Activated naive CD4-positive, alpha-beta T cell treated with anti-CD3 and anti-CD28 coated beads, Interleukin-2, amount 10 ng/mL, durations not matched to agents 7 days and 5 days (primary cell): ENCODE results near the gene MED29.

Source experiments
- CTCF ChIA-PET: fragments of 350-600 bp; sonication (Branson Sonifier 250); formaldehyde crosslinking; loops from one replicate; lab custom pipeline; 2021; ENCODE audit warnings: antibody characterized with exemption; lab: Charles Lee
- DNase-seq: peaks from one replicate; pipeline ENCODE4 v3.0.0-alpha.2; 2020
- H3K27ac Mint-ChIP-seq: one replicate; pipeline ENCODE4 v1.8.0; 2021; ENCODE audit warnings: mild to moderate bottlenecking, moderate library complexity, mixed read lengths
- H3K27me3 Mint-ChIP-seq: one replicate; pipeline ENCODE4 v1.8.0; 2021; ENCODE audit warnings: mild to moderate bottlenecking, mixed read lengths
- H3K36me3 Mint-ChIP-seq: one replicate; pipeline ENCODE4 v1.8.0; 2021; ENCODE audit warnings: mixed read lengths
- H3K4me1 Mint-ChIP-seq: one replicate; pipeline ENCODE4 v1.8.0; 2021; ENCODE audit warnings: mixed read lengths
- H3K4me3 Mint-ChIP-seq: one replicate; pipeline ENCODE4 v1.8.0; 2021; ENCODE audit warnings: mild to moderate bottlenecking, moderate library complexity, mixed read lengths
- H3K9me3 Mint-ChIP-seq: one replicate; pipeline ENCODE4 v1.8.0; 2021; ENCODE audit warnings: mixed read lengths

MED29 gene

DNA sequence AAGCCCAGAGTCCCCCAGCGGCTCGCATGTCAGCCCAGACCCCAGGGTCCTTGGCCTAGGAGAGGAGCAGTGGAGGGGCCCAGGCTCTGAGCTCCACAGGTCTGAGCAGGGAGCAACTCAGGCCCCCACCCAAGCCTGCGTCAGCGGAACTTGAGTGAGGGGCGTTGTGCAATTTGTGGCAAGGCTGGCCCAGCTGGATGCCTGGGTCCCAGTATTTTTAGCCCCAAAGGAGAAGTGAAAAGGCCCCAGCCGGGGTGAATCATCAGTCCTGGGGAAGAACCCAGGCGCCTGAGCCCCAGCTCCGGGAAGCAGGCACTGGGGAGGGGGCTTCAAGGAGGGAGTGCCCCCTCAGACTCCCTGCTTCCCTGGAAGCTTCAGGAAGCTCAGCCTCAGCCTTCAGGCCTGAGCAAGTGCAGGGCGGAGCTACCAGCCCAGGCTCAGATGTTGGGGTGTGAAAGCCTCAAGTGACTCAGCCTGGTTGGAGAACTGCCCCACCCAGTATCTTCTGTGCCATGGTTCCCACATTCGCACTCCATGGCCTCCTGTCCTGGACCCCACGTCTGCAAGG, 7.2 kb downstream of the MED29 start:
- Mint-ChIP-seq H3K36me3 (peaks cover 28% of the 10 kb centered on the region), H3K27me3 (no peaks in the 10 kb centered on the region), H3K4me3 (peak overlapping the region; percentile 47)

DNA sequence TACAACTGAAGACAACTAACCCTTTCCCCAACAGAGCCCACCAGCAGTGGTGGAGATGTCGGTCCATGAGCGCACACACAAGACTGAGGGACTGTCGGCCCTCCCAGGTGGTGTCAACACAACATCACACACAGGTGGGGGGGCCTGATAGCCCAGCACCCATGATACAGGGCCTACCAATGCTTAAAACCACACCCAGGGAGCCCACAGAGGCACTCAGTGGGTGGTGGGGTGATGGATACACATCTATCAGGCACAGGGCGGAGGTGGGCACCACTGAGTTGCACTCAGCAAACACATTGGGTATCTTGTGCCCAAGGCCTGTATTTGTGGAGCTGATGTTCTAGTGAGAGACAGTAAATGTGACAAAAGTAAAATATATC, 8.5 kb downstream of the MED29 start:
- peaks cover 21% of the 10 kb centered on the region for H3K36me3 Mint-ChIP-seq
- H3K4me1 Mint-ChIP-seq, result peaks cover 77% of the 10 kb centered on the region
- no peak overlapping the region for H3K4me3 Mint-ChIP-seq
- no peaks in the 10 kb centered on the region for H3K9me3 Mint-ChIP-seq
- CTCF ChIA-PET, result interaction anchor here (3.2 to 4.3 kb wide), 2 partner anchors 8 to 12 kb away, joined by 29 to 32 read pairs; partner anchors contain the start of genes PLEKHG2 and ZFP36
- H3K27me3 Mint-ChIP-seq, result no peaks in the 10 kb centered on the region
- no peak for DNase-seq
- peak overlapping the region; percentile 96 for H3K27ac Mint-ChIP-seq

More for the DNA sequence above, 7.2 kb downstream of the MED29 start:
- DNase-seq, result peak; percentile 62
- H3K27ac Mint-ChIP-seq, result peak overlapping the region; percentile 96
- H3K4me1 Mint-ChIP-seq, result peaks cover 72% of the 10 kb centered on the region
- H3K9me3 Mint-ChIP-seq, result no peaks in the 10 kb centered on the region
- CTCF ChIA-PET, result interaction anchor here (0.8 to 5.3 kb wide), 15 partner anchors 9 to 186 kb away, joined by 3 to 96 read pairs (median 4); partner anchors contain the start of genes EID2B, PLEKHG2, RPS16 and ZFP36

DNA sequence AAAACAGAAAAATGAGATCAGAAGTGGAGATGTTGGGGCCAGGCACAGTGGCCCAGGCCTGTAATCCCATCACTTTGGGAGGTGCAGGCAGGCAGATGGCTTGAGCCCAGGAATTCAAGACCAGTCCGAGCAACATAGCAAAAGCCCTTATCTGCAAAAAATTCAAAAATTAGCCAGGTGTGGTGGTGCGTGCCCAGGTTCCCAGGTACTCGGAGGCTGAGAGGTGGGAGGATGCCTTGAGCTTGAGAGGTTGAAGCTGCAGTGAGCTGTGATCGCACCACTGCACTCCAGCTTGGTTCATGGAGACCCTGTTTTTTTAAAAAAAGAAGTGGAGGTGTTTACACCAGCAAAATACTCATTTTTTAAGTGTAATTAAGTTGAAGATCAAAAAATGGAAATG, 8.9 kb downstream of the MED29 start:
- Mint-ChIP-seq H3K27me3 (no peaks in the 10 kb centered on the region), H3K9me3 (no peaks in the 10 kb centered on the region), H3K4me3 (no peak overlapping the region), H3K4me1 (peaks cover 80% of the 10 kb centered on the region), H3K36me3 (peaks cover 18% of the 10 kb centered on the region), H3K27ac (peak overlapping the region; percentile 44)
- DNase-seq, result no peak
- CTCF ChIA-PET, result interaction anchor here (4.3 kb wide), 1 partner anchor 12 kb away, joined by 29 read pairs; the partner anchor contains the start of gene PLEKHG2

DNA sequence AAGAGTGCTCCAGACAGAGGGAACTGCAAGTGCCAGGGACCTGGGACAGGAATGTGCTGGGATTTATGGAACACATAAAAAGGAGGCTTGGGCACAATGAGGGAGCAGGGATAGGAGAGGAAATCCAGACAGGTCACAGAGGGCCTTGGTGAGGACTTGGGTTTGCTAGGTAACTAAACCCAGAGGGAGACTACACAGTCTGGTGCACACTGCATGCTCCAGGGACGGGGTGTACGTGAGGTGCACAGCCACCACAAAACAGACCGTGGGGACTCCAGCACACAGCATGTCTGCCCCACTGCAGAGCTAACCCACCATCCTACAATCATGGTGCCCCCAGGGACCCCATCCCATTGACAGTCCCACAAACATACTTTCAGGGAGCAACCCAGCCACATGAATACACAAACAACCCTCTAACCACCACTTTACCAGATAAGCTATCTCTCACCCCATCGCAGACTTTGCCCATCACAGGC, 9.9 kb downstream of the MED29 start:
- Mint-ChIP-seq H3K9me3 (no peaks in the 10 kb centered on the region), H3K36me3 (peaks cover 11% of the 10 kb centered on the region), H3K4me1 (peaks cover 81% of the 10 kb centered on the region), H3K27ac (peak overlapping the region; percentile 95), H3K4me3 (peak overlapping the region; percentile 80), H3K27me3 (no peaks in the 10 kb centered on the region)
- DNase-seq, result no peak
- CTCF ChIA-PET, result interaction anchor here (1.4 to 4.3 kb wide), 2 partner anchors 9 to 11 kb away, joined by 3 to 29 read pairs; partner anchors contain the start of gene PLEKHG2

DNA sequence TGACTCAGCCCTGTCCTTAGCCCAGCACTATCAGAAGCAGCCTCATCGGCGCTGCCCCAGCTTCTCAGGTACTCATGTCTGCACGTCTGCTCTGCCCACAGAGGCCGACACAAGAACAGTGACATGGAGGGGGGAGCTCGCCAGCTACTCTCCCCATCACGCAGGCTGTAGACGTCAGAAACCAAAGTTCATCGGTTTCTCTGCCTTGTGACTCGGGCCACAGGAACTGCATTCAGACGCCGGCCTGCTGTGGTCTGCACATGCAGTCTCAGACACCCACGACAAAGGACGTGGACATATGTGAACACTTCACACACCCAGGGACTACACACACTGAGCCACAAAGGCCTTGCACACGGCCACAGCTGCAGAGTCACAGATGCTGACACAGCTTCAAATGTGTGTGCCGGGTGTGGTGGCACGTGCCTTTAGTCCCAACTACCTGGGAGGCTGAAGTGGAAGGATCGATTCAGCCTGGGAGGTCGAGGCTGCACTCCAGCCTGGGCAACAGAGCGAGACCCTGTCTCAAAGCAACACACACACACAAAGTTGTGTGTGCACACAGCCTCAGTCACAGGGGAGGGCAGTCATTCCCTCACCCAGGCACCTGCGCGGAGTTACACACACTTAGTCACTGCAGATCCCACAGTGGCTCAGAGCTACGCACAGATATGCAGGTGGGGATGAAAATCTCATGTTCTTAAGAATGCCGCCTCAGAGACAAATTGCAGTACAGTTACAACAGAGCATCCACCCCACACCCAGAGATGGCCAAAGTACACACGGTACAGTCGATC, 10.6 kb downstream of the MED29 start:
- CTCF ChIA-PET, result interaction anchor here (1.4 to 4.3 kb wide), 2 partner anchors 10 kb away, joined by 3 to 29 read pairs; partner anchors contain the start of gene PLEKHG2
- no peaks in the 10 kb centered on the region for H3K9me3 Mint-ChIP-seq
- H3K27ac Mint-ChIP-seq, result peak overlapping the region; percentile 95
- H3K36me3 Mint-ChIP-seq, result peaks cover 11% of the 10 kb centered on the region
- peaks cover 84% of the 10 kb centered on the region for H3K4me1 Mint-ChIP-seq
- DNase-seq, result peak; percentile 83
- H3K4me3 Mint-ChIP-seq, result peak overlapping the region; percentile 80
- H3K27me3 Mint-ChIP-seq, result no peaks in the 10 kb centered on the region

DNA sequence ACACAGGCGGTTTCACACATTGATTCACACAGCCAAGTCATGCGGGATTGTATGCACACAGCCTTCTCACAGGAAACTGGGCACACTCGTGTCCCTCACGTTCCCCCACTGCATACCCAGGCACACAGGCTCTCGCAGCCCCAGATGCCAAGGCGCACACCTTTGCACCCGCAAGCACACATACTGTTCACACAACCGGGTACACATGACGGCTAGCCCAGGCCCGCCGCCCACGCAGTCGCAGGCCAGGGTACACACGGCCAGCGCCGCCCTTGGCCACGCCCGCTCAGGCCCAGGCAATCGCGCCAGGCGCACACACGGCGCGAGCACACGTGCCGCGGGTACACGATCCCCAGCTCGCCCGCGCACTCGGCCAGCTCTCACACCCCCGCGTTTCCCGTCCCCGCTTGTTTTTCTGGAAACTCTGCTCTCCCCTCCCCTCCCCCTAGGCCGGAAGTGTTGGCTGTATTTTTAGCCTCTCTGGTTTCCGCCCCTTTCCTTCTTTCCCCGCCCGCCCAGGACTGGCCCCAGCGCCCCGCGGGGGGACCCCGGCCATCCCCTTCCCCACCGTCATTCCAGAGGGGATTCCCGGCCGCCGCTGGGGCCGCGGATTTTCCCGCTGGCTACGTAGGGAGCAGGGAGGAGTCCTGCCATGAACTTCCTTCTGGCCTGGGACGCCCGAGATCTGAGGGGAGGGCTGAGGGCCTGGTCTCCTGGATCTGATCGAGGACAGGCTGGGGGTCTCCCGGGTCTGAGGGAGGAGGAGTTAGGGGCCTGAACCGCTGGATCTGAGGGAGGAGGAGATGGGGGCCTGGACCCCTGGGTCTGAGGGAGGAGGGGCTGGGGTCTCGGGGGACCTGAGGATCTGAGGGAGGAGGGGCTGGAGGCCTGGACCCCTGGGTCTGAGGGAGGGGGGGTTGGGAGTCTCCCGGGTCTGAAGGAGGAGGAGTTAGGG, 11.4 kb downstream of the MED29 start:
- Mint-ChIP-seq H3K27ac (peak overlapping the region; percentile 95), H3K36me3 (peaks cover 17% of the 10 kb centered on the region), H3K27me3 (peaks cover 6% of the 10 kb centered on the region), H3K4me1 (peaks cover 75% of the 10 kb centered on the region), H3K4me3 (peak overlapping the region; percentile 80), H3K9me3 (no peaks in the 10 kb centered on the region)
- DNase-seq, result peak; percentile 95
- CTCF ChIA-PET, result interaction anchor here (4.3 kb wide), 1 partner anchor 9 kb away, joined by 29 read pairs; the partner anchor contains the start of gene PLEKHG2

DNA sequence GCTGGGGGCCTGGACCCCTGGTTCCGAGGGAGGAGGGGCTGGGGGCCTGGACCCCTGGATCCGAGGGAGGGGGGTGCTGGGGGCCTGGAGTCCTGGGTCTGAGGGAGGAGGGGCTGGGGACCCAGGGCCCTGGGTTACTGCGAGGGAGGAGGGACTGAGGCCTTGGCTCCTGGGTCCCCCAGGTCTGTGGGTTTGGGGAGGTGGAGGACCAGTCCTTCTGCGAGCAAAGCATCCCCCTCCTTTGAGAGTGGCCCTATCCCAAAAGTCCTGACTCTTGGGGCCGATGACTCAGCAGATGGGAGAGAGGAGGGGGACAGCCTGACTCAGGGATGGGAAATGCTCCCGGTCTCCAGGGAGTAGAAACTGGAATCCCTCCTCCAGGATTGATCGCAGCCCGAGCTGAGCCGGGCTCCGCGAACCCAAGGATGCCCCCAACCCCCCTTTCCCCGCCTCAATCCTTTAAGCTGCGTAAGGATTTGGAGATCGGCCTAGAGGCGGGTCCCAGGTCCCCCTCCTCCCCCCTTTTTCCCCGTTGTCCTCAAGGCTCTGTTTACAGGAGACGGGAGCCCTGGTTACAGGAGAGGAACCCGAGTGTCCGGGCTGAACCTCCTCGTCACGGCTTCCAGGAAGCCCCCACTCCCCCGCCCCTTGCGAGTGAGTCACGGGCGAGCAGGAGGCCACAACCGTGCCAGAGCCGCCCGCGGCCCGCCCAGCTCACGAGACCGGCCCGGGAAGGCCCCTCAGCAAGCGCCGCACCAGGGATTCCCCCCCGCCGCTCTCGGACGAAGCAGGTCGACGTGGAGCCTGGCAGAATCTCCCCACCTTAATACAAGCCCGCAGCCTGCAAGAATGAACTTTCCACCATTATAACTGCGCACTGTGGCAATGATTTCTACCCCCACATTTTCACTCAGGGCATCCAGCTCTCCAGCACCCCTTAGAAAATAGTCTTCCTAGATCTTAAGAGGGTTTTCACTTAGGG, 12.4 kb downstream of the MED29 start:
- Mint-ChIP-seq H3K36me3 (peaks cover 27% of the 10 kb centered on the region), H3K27ac (peak overlapping the region; percentile 95), H3K4me1 (peaks cover 65% of the 10 kb centered on the region), H3K27me3 (peaks cover 6% of the 10 kb centered on the region), H3K9me3 (no peaks in the 10 kb centered on the region), H3K4me3 (peak overlapping the region; percentile 80)
- peak; percentile 95 for DNase-seq
- CTCF ChIA-PET, result interaction anchor here (4.3 kb wide), 1 partner anchor 8 kb away, joined by 29 read pairs; the partner anchor contains the start of gene PLEKHG2

DNA sequence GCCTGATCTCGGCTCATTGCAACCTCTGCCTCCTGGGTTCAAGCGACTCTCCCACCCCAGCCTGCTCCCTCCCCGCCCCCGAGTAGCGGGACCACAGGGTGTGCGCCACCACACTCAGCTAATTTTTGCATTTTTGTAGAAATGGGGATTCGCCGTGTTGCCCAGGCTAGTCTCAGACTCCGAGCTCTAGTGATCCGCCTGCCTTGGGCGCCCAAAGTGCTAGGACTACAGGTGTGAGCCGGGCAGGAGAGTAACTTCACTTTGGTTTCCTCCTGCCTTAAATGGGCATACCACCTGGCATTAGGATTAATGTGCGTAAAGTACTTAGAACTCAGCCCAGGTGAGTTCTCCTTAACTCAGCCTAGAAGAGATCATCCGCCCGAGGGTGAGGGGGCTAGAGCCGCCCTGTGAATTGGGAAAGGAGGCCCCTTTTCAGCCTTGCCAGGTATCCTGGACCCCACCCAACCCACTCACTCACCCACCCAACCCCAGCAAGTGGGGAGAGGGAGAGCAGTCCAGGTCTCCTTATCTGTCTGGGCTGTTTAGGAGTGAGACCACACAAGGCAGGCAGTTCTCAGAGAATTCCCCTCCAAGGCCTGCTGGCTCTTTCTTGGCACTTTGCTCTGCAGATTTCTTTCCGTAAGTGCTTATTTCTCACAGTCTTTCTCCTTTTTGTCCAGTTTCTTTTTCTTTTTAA, 14.2 kb downstream of the MED29 start:
- Mint-ChIP-seq H3K27ac (peak overlapping the region; percentile 89), H3K36me3 (peaks cover 25% of the 10 kb centered on the region), H3K27me3 (peaks cover 6% of the 10 kb centered on the region), H3K4me3 (peak overlapping the region; percentile 78), H3K9me3 (no peaks in the 10 kb centered on the region), H3K4me1 (peaks cover 52% of the 10 kb centered on the region)
- no peak for DNase-seq
- CTCF ChIA-PET, result no interaction called here

DNA sequence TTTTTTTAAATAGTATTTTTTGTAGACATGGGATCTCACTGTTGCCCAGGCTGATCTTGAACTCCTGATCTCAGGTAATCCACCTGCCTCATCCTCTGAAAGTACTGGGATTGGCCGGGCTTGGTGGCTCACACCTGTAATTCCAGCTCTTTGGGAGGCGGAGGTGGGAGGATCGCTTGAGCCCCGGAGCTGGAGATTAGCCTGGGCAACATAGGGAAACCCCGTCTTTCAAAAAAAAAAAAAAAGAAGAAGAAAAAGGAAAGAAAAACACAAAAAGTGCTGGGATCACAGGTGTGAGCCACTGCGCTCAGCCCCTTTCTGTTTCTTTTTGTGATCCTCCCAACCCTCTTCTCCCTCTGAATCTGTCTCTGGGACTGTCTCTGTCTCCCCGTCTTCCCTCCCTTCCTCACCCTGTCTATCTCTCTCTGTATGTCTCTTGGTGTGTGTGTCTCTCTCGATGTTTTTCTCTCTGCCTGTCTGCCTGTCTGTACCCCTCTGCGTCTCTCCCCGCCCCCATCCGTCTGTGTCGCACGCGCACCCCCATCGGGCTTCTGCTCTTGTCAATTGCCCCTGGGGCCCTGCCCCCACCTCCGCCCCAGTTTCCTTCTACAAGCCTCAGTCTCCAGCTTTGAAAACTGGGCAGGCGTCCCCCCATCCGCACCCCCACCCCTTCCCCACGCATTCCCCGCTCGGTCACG, 14.9 kb downstream of the MED29 start:
- H3K4me3 Mint-ChIP-seq, result peak overlapping the region; percentile 78
- peaks cover 6% of the 10 kb centered on the region for H3K27me3 Mint-ChIP-seq
- H3K27ac Mint-ChIP-seq, result peak overlapping the region; percentile 89
- CTCF ChIA-PET, result interaction anchor here (3.8 kb wide), 1 partner anchor 8 kb away, joined by 32 read pairs; no protein-coding TSS in a partner anchor
- DNase-seq, result peak; percentile 91
- H3K4me1 Mint-ChIP-seq, result peaks cover 53% of the 10 kb centered on the region
- H3K36me3 Mint-ChIP-seq, result peaks cover 31% of the 10 kb centered on the region
- no peaks in the 10 kb centered on the region for H3K9me3 Mint-ChIP-seq

DNA sequence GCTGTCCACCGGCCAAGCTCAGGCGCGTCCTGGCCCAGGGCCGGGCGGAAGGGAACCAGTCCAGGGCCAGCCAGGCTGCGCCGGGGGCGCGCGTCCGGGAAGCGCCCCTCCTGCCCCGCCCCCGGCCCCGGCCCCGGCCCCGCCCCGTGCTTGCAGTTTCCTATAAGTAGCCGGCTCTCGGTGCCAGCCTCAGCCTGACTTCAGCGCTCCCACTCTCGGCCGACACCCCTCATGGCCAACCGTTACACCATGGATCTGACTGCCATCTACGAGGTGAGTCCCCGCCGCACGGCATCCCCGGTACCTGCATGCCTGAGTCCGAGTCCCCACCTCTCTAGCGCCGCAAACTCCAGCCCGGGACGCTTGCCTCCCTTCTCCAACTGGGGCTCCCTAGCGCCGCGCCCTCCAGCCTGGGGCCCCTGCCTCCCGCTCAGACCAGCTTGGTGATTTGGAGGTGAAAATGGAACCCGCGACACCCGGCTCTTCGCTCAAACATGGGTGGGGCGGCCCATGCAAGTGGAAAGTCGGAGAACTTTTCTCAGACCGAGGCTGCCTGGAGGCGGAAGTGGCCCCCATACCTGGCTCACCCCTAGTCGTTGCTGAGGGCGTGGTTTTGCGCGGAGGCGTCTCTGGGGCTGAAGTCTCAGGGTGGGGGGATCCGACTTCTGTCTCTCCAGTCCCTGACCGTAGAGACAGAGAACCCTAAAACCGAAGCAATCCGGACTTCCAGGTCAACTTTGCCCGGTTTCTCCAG, 15.7 kb downstream of the MED29 start, which contains the start of gene ZFP36:
Gene ZFP36, plus strand, starts transcription at position 192 of the 754 bp plus-strand sequence. Its CDS starts 58 bp downstream, at position 250.
- peaks cover 6% of the 10 kb centered on the region for H3K27me3 Mint-ChIP-seq
- no peaks in the 10 kb centered on the region for H3K9me3 Mint-ChIP-seq
- H3K4me3 Mint-ChIP-seq, result peak within 1 kb of the TSS; percentile 78
- peak; percentile 91 for DNase-seq
- peaks cover 53% of the 10 kb centered on the region for H3K4me1 Mint-ChIP-seq
- peaks cover 34% of the 10 kb centered on the region for H3K36me3 Mint-ChIP-seq
- H3K27ac Mint-ChIP-seq, result peak within 1 kb of the TSS; percentile 98
- CTCF ChIA-PET, result interaction anchor here (3.8 kb wide), 1 partner anchor 9 kb away, joined by 32 read pairs; no protein-coding TSS in a partner anchor

DNA sequence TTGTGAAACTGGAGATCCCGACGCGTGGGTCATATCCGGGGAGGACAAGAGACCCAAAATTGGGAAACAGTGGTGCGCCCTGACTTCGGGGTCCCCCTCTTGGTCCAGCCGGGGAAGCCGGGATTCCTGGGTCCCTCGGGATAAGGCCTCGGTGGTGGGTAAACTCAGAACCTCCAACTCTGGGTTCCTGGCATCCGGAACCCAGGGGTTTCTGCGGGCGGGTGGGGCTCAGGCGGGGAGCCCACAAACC, 16.2 kb downstream of the MED29 start:
- Mint-ChIP-seq H3K4me3 (peak overlapping the region; percentile 78), H3K27me3 (peaks cover 10% of the 10 kb centered on the region), H3K4me1 (peaks cover 53% of the 10 kb centered on the region), H3K36me3 (peaks cover 37% of the 10 kb centered on the region), H3K27ac (peak overlapping the region; percentile 98), H3K9me3 (no peaks in the 10 kb centered on the region)
- CTCF ChIA-PET, result interaction anchor here (3.8 kb wide), 1 partner anchor 9 kb away, joined by 32 read pairs; no protein-coding TSS in a partner anchor
- no peak for DNase-seq
